ENCODE results near the gene KIF1A. TPM values are rescaled to one million over a fixed set of nuclear protein-coding genes. Genes with fewer than 3 reads are reported as not detected.

The KIF1A gene
- total and polyA plus RNA-seq, 2 of the 8 experiments (the other 6 are each of a cell fraction or from before 2014, with no cell fraction given) = 61.3 to 281 TPM

- no peak overlapping the region for H3K4ac ChIP-seq (replicated peaks; ENCODE audit: insufficient read length, low read depth, low read length)
- 78% methylated on average over 18 of the region's 21 CpGs; no CpG with 5 or more reads in 1 of the 2 experiments for WGBS, 2 experiments (ENCODE audit: extremely low coverage in 1 of 2, insufficient coverage in 1 of 2, insufficient read length in 1 of 2, insufficient replicate concordance in 2 of 2, low coverage in 1 of 2, low lambda C conversion rate in 2 of 2, missing lambda C conversion rate in 1 of 2)
- H2BK12ac ChIP-seq (ENCODE audit: low read depth, low read length) = no peak overlapping the region
- no peak overlapping the region for H3K4me3 ChIP-seq (ENCODE audit: extremely low read depth in 1 of 4, insufficient read depth in 2 of 4, low read depth in 3 of 4, low read length in 4 of 4)
- no peaks in the 10 kb centered on the region for H3K79me2 ChIP-seq (ENCODE audit: control insufficient read depth in 1 of 2, insufficient read depth in 2 of 2, low read length in 2 of 2)
- no peaks in the 10 kb centered on the region; a peak in 1 of 7 replicates for H3K4me1 ChIP-seq (replicated peaks in 1 of 4; ENCODE audit: control insufficient read depth in 3 of 4, insufficient read depth in 4 of 4, low read length in 3 of 4)
- no peak overlapping the region for H3K9ac ChIP-seq (replicated peaks in 1 of 4; ENCODE audit: extremely low read depth in 1 of 4, low read depth in 3 of 4, low read length in 3 of 4)
- CTCF ChIA-PET (ENCODE audit: partially characterized antibody) = interaction anchor here (1.1 to 2.6 kb wide), 10 partner anchors 11 to 209 kb away, joined by 3 to 15 read pairs (median 6); partner anchors contain the start of genes AGXT and MAB21L4
- H4K8ac ChIP-seq (ENCODE audit: extremely low read depth, insufficient read depth, low read length) = no peak overlapping the region; the same call in 1 of the 2 replicates
- H3K36me3 ChIP-seq (ENCODE audit: control insufficient read depth in 2 of 4, insufficient read depth in 4 of 4, low read length in 3 of 4) = no peaks in the 10 kb centered on the region
- no peak overlapping the region for H3K14ac ChIP-seq (ENCODE audit: insufficient read length)
- H3K4me2 ChIP-seq (ENCODE audit: insufficient read depth in 1 of 2, low read depth in 2 of 2, low read length in 2 of 2) = no peak overlapping the region
- H3K9me3 ChIP-seq (ENCODE audit: insufficient read depth in 2 of 2, low read depth in 1 of 2, low read length in 1 of 2) = peaks cover 0 to 7% of the 10 kb centered on the region in 2 experiments; a peak in 1 of 4 replicates
- H3K56ac ChIP-seq (replicated peaks; ENCODE audit: insufficient read length, low read depth, low read length) = no peak overlapping the region
- no peak overlapping the region for H2AFZ ChIP-seq (ENCODE audit: low read length)
- H3K27me3 ChIP-seq (replicated peaks in 1 of 4; ENCODE audit: control insufficient read depth in 3 of 4, extremely low read depth in 1 of 4, insufficient read depth in 3 of 4, low read length in 3 of 4) = no peaks in the 10 kb centered on the region
- no peak overlapping the region for H3K23ac ChIP-seq (ENCODE audit: insufficient read length)
- no peak overlapping the region for H2BK20ac ChIP-seq (ENCODE audit: low read length)
- H3K23me2 ChIP-seq (ENCODE audit: low read depth, low read length) = no peaks in the 10 kb centered on the region
- H3K18ac ChIP-seq (ENCODE audit: extremely low read depth, low read length) = no peak overlapping the region; the same call in 1 of the 2 replicates
- no peak overlapping the region for H4K91ac ChIP-seq (replicated peaks; ENCODE audit: insufficient read length, low read length)
- no peaks in the 10 kb centered on the region for H3K79me1 ChIP-seq (ENCODE audit: low read depth, low read length)
- POLR2A ChIA-PET (ENCODE audit: partially characterized antibody) = no interaction called here
- no peak overlapping the region for H3K27ac ChIP-seq (ENCODE audit: low read depth, low read length)
- H2BK5ac ChIP-seq (ENCODE audit: low read depth, low read length) = no peak overlapping the region
- H4K5ac ChIP-seq (ENCODE audit: insufficient read length, low read depth, low read length) = no peak overlapping the region
- DNase-seq (ENCODE audit: low read depth in 1 of 2, low spot score in 2 of 2) = peak; percentile 27 to 79
- no peak for TF ChIP-seq RXRA (IDR thresholded peaks at IDR 0.05; ENCODE audit: insufficient read depth, low read depth, low read length)
- TF ChIP-seq SRF (IDR thresholded peaks at IDR 0.05; ENCODE audit: low read depth, low read length) = no peak
- TF ChIP-seq, protein P1, sequence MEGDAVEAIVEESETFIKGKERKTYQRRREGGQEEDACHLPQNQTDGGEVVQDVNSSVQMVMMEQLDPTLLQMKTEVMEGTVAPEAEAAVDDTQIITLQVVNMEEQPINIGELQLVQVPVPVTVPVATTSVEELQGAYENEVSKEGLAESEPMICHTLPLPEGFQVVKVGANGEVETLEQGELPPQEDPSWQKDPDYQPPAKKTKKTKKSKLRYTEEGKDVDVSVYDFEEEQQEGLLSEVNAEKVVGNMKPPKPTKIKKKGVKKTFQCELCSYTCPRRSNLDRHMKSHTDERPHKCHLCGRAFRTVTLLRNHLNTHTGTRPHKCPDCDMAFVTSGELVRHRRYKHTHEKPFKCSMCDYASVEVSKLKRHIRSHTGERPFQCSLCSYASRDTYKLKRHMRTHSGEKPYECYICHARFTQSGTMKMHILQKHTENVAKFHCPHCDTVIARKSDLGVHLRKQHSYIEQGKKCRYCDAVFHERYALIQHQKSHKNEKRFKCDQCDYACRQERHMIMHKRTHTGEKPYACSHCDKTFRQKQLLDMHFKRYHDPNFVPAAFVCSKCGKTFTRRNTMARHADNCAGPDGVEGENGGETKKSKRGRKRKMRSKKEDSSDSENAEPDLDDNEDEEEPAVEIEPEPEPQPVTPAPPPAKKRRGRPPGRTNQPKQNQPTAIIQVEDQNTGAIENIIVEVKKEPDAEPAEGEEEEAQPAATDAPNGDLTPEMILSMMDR (IDR thresholded peaks at IDR 0.05; ENCODE audit: control extremely low read depth in 1 of 3, insufficient read depth in 1 of 3, low read depth in 1 of 3, low read length in 3 of 3) = peak in 2 of 3 experiments; percentile 88 to 98; a peak in 3 of 4 replicates
- TF ChIP-seq RAD21 (IDR thresholded peaks at IDR 0.05 in 1 of 2, conservative IDR thresholded peaks at IDR 0.05 in 1 of 2; ENCODE audit: low read depth in 2 of 2, low read length in 2 of 2) = peak; percentile 67 to 74
- TF ChIP-seq, protein P2, sequence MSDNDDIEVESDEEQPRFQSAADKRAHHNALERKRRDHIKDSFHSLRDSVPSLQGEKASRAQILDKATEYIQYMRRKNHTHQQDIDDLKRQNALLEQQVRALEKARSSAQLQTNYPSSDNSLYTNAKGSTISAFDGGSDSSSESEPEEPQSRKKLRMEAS (IDR thresholded peaks at IDR 0.05) = peak; percentile 42; the same call in 1 of the 2 replicates
- no peak for TF ChIP-seq TEAD4 (IDR thresholded peaks at IDR 0.05; ENCODE audit: low read depth, low read length)
- 0 out of 2 replicates have a peak, but pooled peaks have one; percentile 53 for TF ChIP-seq GABPA (IDR thresholded peaks at IDR 0.05; ENCODE audit: borderline replicate concordance, insufficient read depth, low read length)
- no peaks in the 10 kb centered on the region for H4K20me1 ChIP-seq (replicated peaks in 1 of 2; ENCODE audit: control insufficient read depth in 1 of 2, insufficient read depth in 2 of 2, low read length in 2 of 2)
- no peak overlapping the region for H2AK5ac ChIP-seq (ENCODE audit: low read depth, low read length)
- no peak overlapping the region for H2BK120ac ChIP-seq (replicated peaks; ENCODE audit: low read depth, low read length)
- no peak overlapping the region for H2BK15ac ChIP-seq (ENCODE audit: low read length)
- FAIRE-seq = no peak
Observed at GRCh38 chr2:240856151-240856980, 36.3 kb upstream of the KIF1A start.
